PFSK-1 (cell line): ENCODE measurements around the gene UQCR11.

Experiments used
- FOXP2 ChIP-seq: optimal IDR thresholded peaks from 2 replicates; pipeline ENCODE3; 2011; ENCODE audit warnings: borderline replicate concordance, control low read depth, inconsistent platforms; ENCODE audit not compliant: insufficient read depth; ENCODE audit errors: extremely low read length, extremely low read depth
- POLR2AphosphoS5 ChIP-seq: IDR thresholded peaks from 2 replicates; pipeline ENCODE4 v1.6.1; 2012; ENCODE audit warnings: low read depth, mild to moderate bottlenecking, control low read depth, low read length, moderate library complexity
- SIN3A ChIP-seq: IDR thresholded peaks from 2 replicates; pipeline ENCODE4 v1.6.1; 2012; ENCODE audit warnings: mild to moderate bottlenecking, low read length, moderate library complexity, borderline replicate concordance; ENCODE audit not compliant: insufficient read depth
- TAF1 ChIP-seq: IDR thresholded peaks from 2 replicates; pipeline ENCODE4 v1.6.1; 2012; ENCODE audit warnings: low read length, control low read depth, borderline replicate concordance; ENCODE audit not compliant: insufficient read depth
- TF ChIP-seq, protein P1 (sequence below), 2 experiments: IDR thresholded peaks; 2 replicates each; pipeline versions ENCODE4 v1.6.1 to v1.8.0; 2011 to 2012; ENCODE audit warnings: low read depth in 2 of 2, low read length in 2 of 2, control low read depth in 1 of 2, inconsistent platforms in 1 of 2, mild to moderate bottlenecking in 1 of 2, moderate library complexity in 1 of 2; ENCODE audit not compliant: insufficient read depth in 1 of 2

Gene UQCR11

DNA sequence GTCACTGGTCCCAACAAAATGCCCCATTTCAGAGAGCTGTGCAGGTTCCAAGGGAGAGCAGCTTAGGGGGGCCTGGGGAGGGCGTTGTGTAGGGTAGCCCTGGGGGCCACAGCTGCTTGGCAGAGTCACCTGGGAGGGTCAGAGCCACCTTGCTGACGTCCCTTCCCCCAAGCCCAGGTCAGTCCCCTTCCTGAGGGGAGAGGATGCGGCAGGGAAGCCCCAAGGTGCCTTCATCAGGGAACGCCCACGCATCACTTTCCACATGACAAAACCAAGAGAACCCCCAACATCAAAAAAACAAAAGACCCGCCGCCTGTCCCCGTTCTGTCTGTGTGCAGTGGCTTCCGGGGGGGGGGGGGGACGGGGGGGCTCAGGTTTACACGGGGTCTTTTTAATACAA, 5.3 kb upstream of the UQCR11 start:
- TF ChIP-seq FOXP2 = no peak
- TF ChIP-seq, protein P1, sequence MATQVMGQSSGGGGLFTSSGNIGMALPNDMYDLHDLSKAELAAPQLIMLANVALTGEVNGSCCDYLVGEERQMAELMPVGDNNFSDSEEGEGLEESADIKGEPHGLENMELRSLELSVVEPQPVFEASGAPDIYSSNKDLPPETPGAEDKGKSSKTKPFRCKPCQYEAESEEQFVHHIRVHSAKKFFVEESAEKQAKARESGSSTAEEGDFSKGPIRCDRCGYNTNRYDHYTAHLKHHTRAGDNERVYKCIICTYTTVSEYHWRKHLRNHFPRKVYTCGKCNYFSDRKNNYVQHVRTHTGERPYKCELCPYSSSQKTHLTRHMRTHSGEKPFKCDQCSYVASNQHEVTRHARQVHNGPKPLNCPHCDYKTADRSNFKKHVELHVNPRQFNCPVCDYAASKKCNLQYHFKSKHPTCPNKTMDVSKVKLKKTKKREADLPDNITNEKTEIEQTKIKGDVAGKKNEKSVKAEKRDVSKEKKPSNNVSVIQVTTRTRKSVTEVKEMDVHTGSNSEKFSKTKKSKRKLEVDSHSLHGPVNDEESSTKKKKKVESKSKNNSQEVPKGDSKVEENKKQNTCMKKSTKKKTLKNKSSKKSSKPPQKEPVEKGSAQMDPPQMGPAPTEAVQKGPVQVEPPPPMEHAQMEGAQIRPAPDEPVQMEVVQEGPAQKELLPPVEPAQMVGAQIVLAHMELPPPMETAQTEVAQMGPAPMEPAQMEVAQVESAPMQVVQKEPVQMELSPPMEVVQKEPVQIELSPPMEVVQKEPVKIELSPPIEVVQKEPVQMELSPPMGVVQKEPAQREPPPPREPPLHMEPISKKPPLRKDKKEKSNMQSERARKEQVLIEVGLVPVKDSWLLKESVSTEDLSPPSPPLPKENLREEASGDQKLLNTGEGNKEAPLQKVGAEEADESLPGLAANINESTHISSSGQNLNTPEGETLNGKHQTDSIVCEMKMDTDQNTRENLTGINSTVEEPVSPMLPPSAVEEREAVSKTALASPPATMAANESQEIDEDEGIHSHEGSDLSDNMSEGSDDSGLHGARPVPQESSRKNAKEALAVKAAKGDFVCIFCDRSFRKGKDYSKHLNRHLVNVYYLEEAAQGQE (IDR thresholded peaks at IDR 0.05; ENCODE audit: insufficient read depth in 1 of 2, low read depth in 2 of 2, low read length in 2 of 2) = no peak
- no peak for TF ChIP-seq POLR2AphosphoS5
- no peak for TF ChIP-seq SIN3A
- no peak for TF ChIP-seq TAF1

- no peak for TF ChIP-seq TAF1
- TF ChIP-seq, protein P1 (IDR thresholded peaks at IDR 0.05; ENCODE audit: insufficient read depth in 1 of 2, low read depth in 2 of 2, low read length in 2 of 2) = no peak
- no peak for TF ChIP-seq SIN3A
- TF ChIP-seq POLR2AphosphoS5 = no peak
- no peak for TF ChIP-seq FOXP2
Observed at GRCh38 chr19:1609680-1610474, 4.6 kb upstream of the UQCR11 start.

- no peak; the same call in 1 of the 2 replicates for TF ChIP-seq POLR2AphosphoS5
- TF ChIP-seq TAF1 = no peak
- no peak for TF ChIP-seq FOXP2
- TF ChIP-seq SIN3A = no peak
Observed at GRCh38 chr19:1609103-1609396, 3.8 kb upstream of the UQCR11 start.

GRCh38 chr19:1608359-1609102, 3.3 kb upstream of the UQCR11 start:
- TF ChIP-seq TAF1 (no peak), FOXP2 (no peak), SIN3A (no peak), POLR2AphosphoS5 (no peak; the same call in none of the 2 replicates)
- TF ChIP-seq, protein P1 (IDR thresholded peaks at IDR 0.05; ENCODE audit: insufficient read depth in 1 of 2, low read depth in 2 of 2, low read length in 2 of 2) = no peak

DNA sequence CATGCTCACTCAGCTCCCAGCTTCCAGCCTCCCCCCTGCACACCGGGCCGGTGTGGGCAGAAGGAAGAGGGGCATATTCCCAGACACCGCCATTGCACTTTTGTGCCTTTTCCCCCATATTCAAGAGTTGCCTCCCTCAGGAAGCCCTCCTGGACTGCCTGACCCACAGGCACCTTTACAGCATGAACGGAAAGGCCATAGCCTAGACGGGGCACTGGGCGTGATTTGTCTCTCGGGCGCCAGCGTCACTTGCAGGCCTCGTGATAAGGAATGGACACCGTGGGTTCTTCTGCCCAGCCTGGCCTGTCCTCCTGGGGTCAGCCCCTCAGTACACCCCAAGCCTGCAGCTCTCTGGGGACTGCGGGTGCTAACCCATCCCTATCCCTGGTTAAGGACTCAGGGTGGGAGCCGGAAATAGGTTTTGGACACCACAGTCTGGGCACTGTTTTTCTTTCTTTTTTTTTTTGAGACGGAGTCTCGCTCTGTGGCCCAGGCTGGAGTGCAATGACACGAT, 933 bp upstream of the UQCR11 start:
- TF ChIP-seq SIN3A = no peak
- TF ChIP-seq POLR2AphosphoS5 = no peak
- no peak; the same call in 1 of the 2 replicates for TF ChIP-seq TAF1

DNA sequence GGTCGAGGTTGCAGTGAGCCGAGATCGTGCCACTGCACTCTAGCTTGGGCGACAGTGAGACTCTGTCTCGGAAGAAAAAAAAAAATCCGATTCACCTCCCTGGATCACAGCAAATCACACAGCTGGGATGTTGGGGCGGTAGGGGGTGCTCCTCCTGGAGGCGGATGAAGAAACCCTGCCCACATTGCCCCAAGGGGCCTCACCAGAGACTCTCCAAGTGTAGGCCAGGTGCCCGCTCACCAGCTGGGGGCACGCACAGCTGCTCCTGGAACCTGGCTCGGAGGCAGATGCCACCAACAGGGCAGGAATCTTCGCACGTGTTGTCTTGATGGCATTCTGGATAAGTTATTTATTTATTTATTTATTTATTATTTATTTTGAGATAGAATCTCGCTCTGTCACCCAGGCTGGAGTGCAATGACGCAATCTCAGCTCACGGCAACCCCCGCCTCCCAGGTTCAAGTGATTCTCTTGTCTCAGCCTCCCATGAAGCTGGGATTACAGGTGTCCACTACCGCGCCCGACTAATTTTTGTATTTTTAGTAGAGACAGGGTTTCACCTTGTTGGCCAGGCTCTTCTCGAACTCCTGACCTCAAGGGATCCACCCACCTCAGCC, 3.1 kb downstream of the UQCR11 start:
- TF ChIP-seq, protein P1 (IDR thresholded peaks at IDR 0.05; ENCODE audit: insufficient read depth in 1 of 2, low read depth in 2 of 2, low read length in 2 of 2) = no peak
- TF ChIP-seq POLR2AphosphoS5 (no peak), SIN3A (no peak), FOXP2 (no peak), TAF1 (no peak)
